ENCODE data around the gene C1orf35. TPM values are rescaled to one million over a fixed set of nuclear protein-coding genes. Genes with fewer than 3 reads are reported as not detected.

Gene C1orf35
- total and polyA plus RNA-seq, 2 of the 8 experiments (the other 6 are each of a cell fraction or from before 2014, with no cell fraction given): 18.6 to 19.9 TPM

GRCh38 chr1:228131766-228132165, 28.6 kb upstream of the C1orf35 start:
- H3K4ac ChIP-seq (replicated peaks; ENCODE audit: insufficient read length, low read depth, low read length): no peak overlapping the region
- H3K14ac ChIP-seq (ENCODE audit: insufficient read length): no peak overlapping the region
- H3K18ac ChIP-seq (ENCODE audit: extremely low read depth, low read length): no peak overlapping the region
- no peak overlapping the region for H4K8ac ChIP-seq (ENCODE audit: extremely low read depth, insufficient read depth, low read length)
- no peak for DNase-seq (ENCODE audit: low read depth in 1 of 2, low spot score in 2 of 2)
- no peaks in the 10 kb centered on the region; the same call in 1 of the 2 replicates for H3K79me1 ChIP-seq (ENCODE audit: low read depth, low read length)
- H2BK15ac ChIP-seq (ENCODE audit: low read length): no peak overlapping the region
- TF ChIP-seq CREB1 (IDR thresholded peaks at IDR 0.05) (no peak), CEBPB (IDR thresholded peaks at IDR 0.05; ENCODE audit: low read depth, low read length) (no peak), BCL11A (IDR thresholded peaks at IDR 0.05; ENCODE audit: low read depth in 2 of 2, low read length in 2 of 2) (no peak), SIN3A (conservative IDR thresholded peaks at IDR 0.05 in 1 of 2, IDR thresholded peaks at IDR 0.05 in 1 of 2; ENCODE audit: low read depth in 1 of 2, low read length in 2 of 2) (no peak), E2F6 (IDR thresholded peaks at IDR 0.05) (no peak), ATF2 (IDR thresholded peaks at IDR 0.05; ENCODE audit: low read length) (no peak), EGR1 (IDR thresholded peaks at IDR 0.05; ENCODE audit: borderline replicate concordance, low read depth, low read length) (no peak), ZNF274 (IDR thresholded peaks at IDR 0.05; ENCODE audit: borderline replicate concordance, extremely low read depth, low read length) (no peak)
- no peak overlapping the region for H4K91ac ChIP-seq (replicated peaks; ENCODE audit: insufficient read length, low read length)
- CTCF ChIA-PET (ENCODE audit: partially characterized antibody): interaction anchor here (1.2 to 4.6 kb wide), 7 partner anchors 11 to 236 kb away, joined by 3 to 40 read pairs (median 5); partner anchors contain the start of gene IBA57
- H3K56ac ChIP-seq (replicated peaks; ENCODE audit: insufficient read length, low read depth, low read length): no peak overlapping the region
- POLR2A ChIA-PET (ENCODE audit: partially characterized antibody): interaction anchor here (0.9 kb wide), 1 partner anchor 50 kb away, joined by 3 read pairs; no protein-coding TSS in a partner anchor
- H3K4me3 ChIP-seq (ENCODE audit: extremely low read depth in 1 of 4, insufficient read depth in 2 of 4, low read depth in 3 of 4, low read length in 4 of 4): no peak overlapping the region
- no peak overlapping the region for H2BK120ac ChIP-seq (replicated peaks; ENCODE audit: low read depth, low read length)
- H2BK12ac ChIP-seq (ENCODE audit: low read depth, low read length): no peak overlapping the region
- peaks cover 0 to 21% (median 7%) of the 10 kb centered on the region in 4 experiments; a peak in 6 of 7 replicates for H3K27me3 ChIP-seq (replicated peaks in 1 of 4; ENCODE audit: control insufficient read depth in 3 of 4, extremely low read depth in 1 of 4, insufficient read depth in 3 of 4, low read length in 3 of 4)
- no peak overlapping the region for H3K27ac ChIP-seq (ENCODE audit: low read depth, low read length)
- H2BK5ac ChIP-seq (ENCODE audit: low read depth, low read length): no peak overlapping the region
- H4K5ac ChIP-seq (ENCODE audit: insufficient read length, low read depth, low read length): no peak overlapping the region
- no peak overlapping the region for H2AFZ ChIP-seq (ENCODE audit: low read length)
- no peaks in the 10 kb centered on the region for H4K20me1 ChIP-seq (replicated peaks in 1 of 2; ENCODE audit: control insufficient read depth in 1 of 2, insufficient read depth in 2 of 2, low read length in 2 of 2)
- no peaks in the 10 kb centered on the region; a peak in 1 of 7 replicates for H3K4me1 ChIP-seq (replicated peaks in 1 of 4; ENCODE audit: control insufficient read depth in 3 of 4, insufficient read depth in 4 of 4, low read length in 3 of 4)
- H3K9ac ChIP-seq (replicated peaks in 1 of 4; ENCODE audit: extremely low read depth in 1 of 4, low read depth in 3 of 4, low read length in 3 of 4): no peak overlapping the region
- no peaks in the 10 kb centered on the region for H3K79me2 ChIP-seq (ENCODE audit: control insufficient read depth in 1 of 2, insufficient read depth in 2 of 2, low read length in 2 of 2)
- H2AK5ac ChIP-seq (ENCODE audit: low read depth, low read length): no peak overlapping the region
- H2BK20ac ChIP-seq (ENCODE audit: low read length): no peak overlapping the region
- H3K9me3 ChIP-seq (ENCODE audit: insufficient read depth in 2 of 2, low read depth in 1 of 2, low read length in 1 of 2): no peaks in the 10 kb centered on the region
- no peaks in the 10 kb centered on the region for H3K23me2 ChIP-seq (ENCODE audit: low read depth, low read length)
- H3K23ac ChIP-seq (ENCODE audit: insufficient read length): no peak overlapping the region
- H3K36me3 ChIP-seq (ENCODE audit: control insufficient read depth in 2 of 4, insufficient read depth in 4 of 4, low read length in 3 of 4): no peaks in the 10 kb centered on the region
- H3K4me2 ChIP-seq (ENCODE audit: insufficient read depth in 1 of 2, low read depth in 2 of 2, low read length in 2 of 2): no peak overlapping the region
- no peak for FAIRE-seq
- 71% methylated on average over 2 of the region's 2 CpGs; no CpG with 5 or more reads in 1 of the 2 experiments for WGBS, 2 experiments (ENCODE audit: extremely low coverage in 1 of 2, insufficient coverage in 1 of 2, insufficient read length in 1 of 2, insufficient replicate concordance in 2 of 2, low coverage in 1 of 2, low lambda C conversion rate in 2 of 2, missing lambda C conversion rate in 1 of 2)
